Forelimb muscle (tissue), 1 donor: ENCODE measurements around the gene TTC22. TPM values are rescaled to one million over a fixed set of nuclear protein-coding genes. Genes with fewer than 3 reads are reported as not detected.
"Not testable (repeated sequence)": the region's sequence is repeated elsewhere in the genome, so short reads cannot be mapped to it uniquely, and the experiment has no call there.

Experiments used
- DNase-seq: peaks from one replicate; pipeline ENCODE4 v3.0.0-alpha.2; 2013; ENCODE audit warnings: low read depth
- polyA plus RNA-seq: library from polyadenylated mRNA; unstranded; fragments of 120-200 nt; gene quantifications from one replicate; pipeline ENCODE4 v1.2.1, GENCODE V29; 2013; ENCODE audit not compliant: insufficient read length

Gene TTC22
- polyA plus RNA-seq, 1 donor, result 0.05 TPM

- DNase-seq, result no peak
Observed at GRCh38 chr1:54786778-54787177, 14.3 kb downstream of the TTC22 start.

- no peak for DNase-seq
Observed at GRCh38 chr1:54784066-54784465, 17.1 kb downstream of the TTC22 start.

- no peak for DNase-seq
Observed at GRCh38 chr1:54782588-54782987, 18.5 kb downstream of the TTC22 start.

- no peak for DNase-seq
Observed at GRCh38 chr1:54782156-54782555, 19.0 kb downstream of the TTC22 start.

- no peak for DNase-seq
Observed at GRCh38 chr1:54781023-54781723, 19.9 kb downstream of the TTC22 start.

- no peak for DNase-seq
Observed at GRCh38 chr1:54777431-54777830, 23.7 kb downstream of the TTC22 start.

- DNase-seq, result no peak
Observed at GRCh38 chr1:54777011-54777410, 24.1 kb downstream of the TTC22 start.

- DNase-seq, result not testable (repeated sequence)
Observed at GRCh38 chr1:54775828-54776721, 25.0 kb downstream of the TTC22 start.

- no peak for DNase-seq
Observed at GRCh38 chr1:54774820-54775498, 26.2 kb downstream of the TTC22 start.

GRCh38 chr1:54772951-54773350 is 28.2 kb downstream of the TTC22 start:
- DNase-seq, result no peak

- DNase-seq, result no peak
Observed at GRCh38 chr1:54768093-54768492, 33.0 kb downstream of the TTC22 start.

- DNase-seq, result no peak
Observed at GRCh38 chr1:54767526-54767925, 33.6 kb downstream of the TTC22 start.

GRCh38 chr1:54766726-54767125 is 34.4 kb downstream of the TTC22 start:
- DNase-seq, result no peak

- DNase-seq, result no peak
Observed at GRCh38 chr1:54764922-54765561, 36.1 kb downstream of the TTC22 start.

- peak; percentile 99 for DNase-seq
Observed at GRCh38 chr1:54764133-54764921, 36.8 kb downstream of the TTC22 start, which contains the start of gene PARS2. Gene PARS2, minus strand, starts transcription at chr1:54764523. Its CDS starts 5,362 bp downstream, at chr1:54759161.

GRCh38 chr1:54763816-54764132 is 37.3 kb downstream of the TTC22 start:
- DNase-seq, result no peak

- no peak for DNase-seq
Observed at GRCh38 chr1:54758678-54759348, 42.3 kb downstream of the TTC22 start.

- DNase-seq, result no peak
Observed at GRCh38 chr1:54757833-54758232, 43.3 kb downstream of the TTC22 start.

GRCh38 chr1:54754486-54755285 is 46.4 kb downstream of the TTC22 start:
- no peak for DNase-seq

- no peak for DNase-seq
Observed at GRCh38 chr1:54754045-54754444, 47.1 kb downstream of the TTC22 start.
